MM.1S (cell line): ENCODE measurements around the gene TMEM214.

Experiments used
- DNase-seq: peaks from one replicate; pipeline ENCODE4 v3.0.0-alpha.2; 2015
- H2AFZ ChIP-seq: fragments of 300-600 bp; sonication (generic); 2 replicates; pipeline ENCODE4 v1.6.0; 2016; ENCODE audit warnings: antibody characterized with exemption, low read length
- H3F3A ChIP-seq: fragments of 300-600 bp; sonication (generic); 2 replicates; pipeline ENCODE4 v1.6.1; 2016; ENCODE audit warnings: mild to moderate bottlenecking, antibody characterized with exemption, low read length, moderate library complexity, mixed read lengths; ENCODE audit not compliant: insufficient read depth
- H3K27ac ChIP-seq: fragments of 300-600 bp; sonication (generic); 2 replicates; pipeline ENCODE4 v1.5.1; 2016; ENCODE audit warnings: mild to moderate bottlenecking, low read length
- H3K27me3 ChIP-seq: fragments of 300-600 bp; sonication (generic); replicated peaks from 2 replicates; pipeline ENCODE4 v1.6.0; 2016; ENCODE audit warnings: low read length; ENCODE audit not compliant: insufficient read depth
- H3K36me3 ChIP-seq: fragments of 300-600 bp; sonication (generic); replicated peaks from 2 replicates; pipeline ENCODE4 v1.6.1; 2016; ENCODE audit warnings: mild to moderate bottlenecking, low read length, mixed read lengths; ENCODE audit not compliant: insufficient read depth
- H3K4me1 ChIP-seq: fragments of 300-600 bp; sonication (generic); 2 replicates; pipeline ENCODE4 v1.6.1; 2016; ENCODE audit warnings: low read length, mixed read lengths
- H3K4me2 ChIP-seq: fragments of 300-600 bp; sonication (generic); 2 replicates; pipeline ENCODE4 v1.6.0; 2016; ENCODE audit warnings: low read depth, low read length
- H3K4me3 ChIP-seq: fragments of 300-600 bp; sonication (generic); 2 replicates; pipeline ENCODE4 v1.5.1; 2016; ENCODE audit warnings: low read length, mixed read lengths
- H3K79me2 ChIP-seq: fragments of 300-600 bp; sonication (generic); 2 replicates; pipeline ENCODE4 v1.6.1; 2016; ENCODE audit warnings: mixed run types, low read length, mixed read lengths
- H3K9ac ChIP-seq: fragments of 300-600 bp; sonication (generic); 2 replicates; pipeline ENCODE4 v1.6.1; 2016; ENCODE audit warnings: low read length, mixed read lengths
- H3K9me2 ChIP-seq: fragments of 300-600 bp; sonication (generic); replicated peaks from 2 replicates; pipeline ENCODE4 v1.6.1; 2016; ENCODE audit warnings: mild to moderate bottlenecking, low read length, mixed read lengths; ENCODE audit not compliant: insufficient read depth
- H3K9me3 ChIP-seq: fragments of 300-600 bp; sonication (generic); replicated peaks from 2 replicates; pipeline ENCODE4 v1.6.1; 2016; ENCODE audit warnings: mild to moderate bottlenecking, low read length, mixed read lengths; ENCODE audit not compliant: insufficient read depth
- H4K20me1 ChIP-seq: fragments of 300-600 bp; sonication (generic); 2 replicates; pipeline ENCODE4 v1.6.1; 2016; ENCODE audit warnings: mild to moderate bottlenecking, low read length, moderate library complexity, mixed read lengths; ENCODE audit not compliant: insufficient read depth
- CTCF ChIP-seq: fragments of 300-600 bp; sonication (generic); IDR thresholded peaks from 2 replicates; pipeline ENCODE4 v1.5.1; 2016; ENCODE audit warnings: antibody characterized with exemption, low read length, mixed read lengths
- EZH2 ChIP-seq: fragments of 300-600 bp; sonication (generic); optimal IDR thresholded peaks from 2 replicates; pipeline ENCODE3; 2017; ENCODE audit warnings: low read depth, mild to moderate bottlenecking, antibody characterized with exemption, low read length, mixed read lengths
- EZH2phosphoT487 ChIP-seq: fragments of 300-600 bp; sonication (generic); IDR thresholded peaks from 2 replicates; pipeline ENCODE4 v1.6.1; 2018; ENCODE audit warnings: antibody characterized with exemption, low read length

TMEM214 gene

GRCh38 chr2:27053776-27054175, 21.0 kb downstream of the TMEM214 start:
- Histone ChIP-seq H2AFZ (no peak overlapping the region), H3F3A (peaks cover 21% of the 10 kb centered on the region), H3K9ac (no peak overlapping the region), H3K9me3 (no peaks in the 10 kb centered on the region), H3K36me3 (no peaks in the 10 kb centered on the region), H3K4me2 (no peak overlapping the region), H4K20me1 (no peaks in the 10 kb centered on the region), H3K27me3 (no peaks in the 10 kb centered on the region), H3K9me2 (no peaks in the 10 kb centered on the region), H3K79me2 (no peaks in the 10 kb centered on the region), H3K4me3 (no peak overlapping the region), H3K27ac (no peak overlapping the region), H3K4me1 (peaks cover 12% of the 10 kb centered on the region; the same call in 1 of the 2 replicates)
- DNase-seq: no peak
- no peak for TF ChIP-seq EZH2phosphoT487
- no peak for TF ChIP-seq EZH2
- no peak for TF ChIP-seq CTCF

GRCh38 chr2:27054721-27055120, 22.0 kb downstream of the TMEM214 start:
- Histone ChIP-seq H4K20me1 (no peaks in the 10 kb centered on the region), H3K4me1 (0 out of 2 replicates have a peak, but pooled peaks cover 7% of the 10 kb centered on the region), H3F3A (peaks cover 16% of the 10 kb centered on the region), H2AFZ (no peak overlapping the region), H3K4me2 (no peak overlapping the region), H3K9me2 (no peaks in the 10 kb centered on the region), H3K9ac (no peak overlapping the region), H3K36me3 (no peaks in the 10 kb centered on the region), H3K27me3 (no peaks in the 10 kb centered on the region), H3K9me3 (no peaks in the 10 kb centered on the region), H3K4me3 (no peak overlapping the region), H3K27ac (no peak overlapping the region), H3K79me2 (no peaks in the 10 kb centered on the region)
- no peak for DNase-seq
- TF ChIP-seq EZH2: no peak
- TF ChIP-seq CTCF: no peak

GRCh38 chr2:27057184-27057583, 24.4 kb downstream of the TMEM214 start:
- Histone ChIP-seq H3K4me1 (0 out of 2 replicates have a peak, but pooled peaks cover 7% of the 10 kb centered on the region), H3K9me3 (no peaks in the 10 kb centered on the region), H3K9ac (no peak overlapping the region), H3F3A (no peaks in the 10 kb centered on the region), H3K79me2 (no peaks in the 10 kb centered on the region), H3K4me3 (no peak overlapping the region), H2AFZ (no peak overlapping the region), H4K20me1 (no peaks in the 10 kb centered on the region), H3K27me3 (no peaks in the 10 kb centered on the region), H3K4me2 (no peak overlapping the region), H3K36me3 (no peaks in the 10 kb centered on the region), H3K9me2 (no peaks in the 10 kb centered on the region), H3K27ac (no peak overlapping the region)
- TF ChIP-seq CTCF (no peak), EZH2phosphoT487 (no peak), EZH2 (no peak)
- DNase-seq: no peak
